ENCODE data around the gene SLC13A4. TPM values are rescaled to one million over a fixed set of nuclear protein-coding genes. Genes with fewer than 3 reads are reported as not detected.
A peak's percentile ranks its signal among the peaks of the same experiment; 100 is the strongest.

The SLC13A4 gene
- total RNA-seq, 8 experiments from 2014 or later = 0.60 to 6.5 (median 1.7) TPM

DNA sequence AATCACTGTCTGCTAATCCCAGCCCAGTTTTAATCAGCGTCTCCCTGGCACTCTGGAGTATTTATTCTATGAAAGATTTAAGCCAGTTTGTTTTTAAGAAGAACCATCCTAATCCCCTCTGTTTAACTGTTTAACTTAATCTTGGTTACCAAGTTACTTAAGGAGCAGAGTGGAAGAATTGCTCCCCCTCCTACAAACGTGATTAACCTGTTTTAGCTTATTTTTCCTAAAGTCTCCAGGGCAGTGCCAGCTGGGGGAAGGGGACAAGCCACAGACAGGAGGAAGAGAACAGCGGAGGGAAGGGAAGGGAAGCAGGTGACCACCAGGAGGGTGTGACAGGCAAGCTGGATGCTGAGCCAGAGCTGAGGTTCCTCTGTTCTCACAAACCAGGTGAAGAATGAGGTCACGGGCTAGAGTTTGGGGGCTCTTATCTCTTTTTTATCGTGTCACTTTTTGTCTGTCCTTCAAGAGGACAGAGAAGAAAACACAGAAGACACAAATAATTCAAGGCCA, 1.7 kb downstream of the SLC13A4 start:
- in situ Hi-C loops (cut with MboI; ENCODE audit: low pct_unique_long_range_greater_than_20kb in 2 of 9, low sequenced_read_pairs in 9 of 9, unreplicated experiment in 9 of 9) = no loop called here
- no peak overlapping the region for H3K27ac ChIP-seq
- H3K4me3 ChIP-seq = no peak overlapping the region
- no peaks in the 10 kb centered on the region for H3K4me1 ChIP-seq (replicated peaks in 1 of 2)
- ATAC-seq (replicated peaks in 6 of 8) = no peak
- WGBS, 10 experiments = 0 to 100% (median 75%) methylated on average over 1 to 5 of the region's 5 CpGs; no CpG with 5 or more reads in 2 of the 10 experiments

DNA sequence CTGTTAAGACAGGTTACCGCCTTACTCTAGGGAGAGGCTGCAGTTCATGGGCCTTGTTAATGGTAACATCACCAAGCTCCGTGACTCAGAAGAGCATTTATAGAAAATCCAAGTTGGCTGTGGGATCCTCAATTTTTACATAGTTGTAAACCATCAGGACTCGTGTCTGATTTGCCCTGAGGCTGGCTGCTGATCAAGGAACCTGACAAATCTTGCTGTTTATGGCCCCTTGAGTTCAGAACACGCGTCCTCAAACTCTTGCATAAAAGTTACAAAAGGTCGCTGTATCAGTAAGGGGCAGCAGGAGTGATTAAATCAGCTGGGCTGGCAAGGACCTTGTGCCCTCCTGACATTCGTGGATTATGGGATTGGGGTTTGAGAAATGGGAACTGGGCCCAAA, 4.6 kb downstream of the SLC13A4 start:
- Histone ChIP-seq H3K4me1 (replicated peaks in 1 of 2) (peaks cover 7% of the 10 kb centered on the region in 2 donors), H3K4me3 (no peak overlapping the region), H3K27ac (no peak overlapping the region)
- in situ Hi-C loops (cut with MboI; ENCODE audit: low pct_unique_long_range_greater_than_20kb in 2 of 9, low sequenced_read_pairs in 9 of 9, unreplicated experiment in 9 of 9) = no loop called here
- 71 to 100% (median 91%) methylated on average over 1 to 6 of the region's 7 CpGs; no CpG with 5 or more reads in 2 of the 10 experiments for WGBS, 10 experiments
- peak in 1 of 8 experiments; percentile 27 for ATAC-seq (replicated peaks in 6 of 8)

DNA sequence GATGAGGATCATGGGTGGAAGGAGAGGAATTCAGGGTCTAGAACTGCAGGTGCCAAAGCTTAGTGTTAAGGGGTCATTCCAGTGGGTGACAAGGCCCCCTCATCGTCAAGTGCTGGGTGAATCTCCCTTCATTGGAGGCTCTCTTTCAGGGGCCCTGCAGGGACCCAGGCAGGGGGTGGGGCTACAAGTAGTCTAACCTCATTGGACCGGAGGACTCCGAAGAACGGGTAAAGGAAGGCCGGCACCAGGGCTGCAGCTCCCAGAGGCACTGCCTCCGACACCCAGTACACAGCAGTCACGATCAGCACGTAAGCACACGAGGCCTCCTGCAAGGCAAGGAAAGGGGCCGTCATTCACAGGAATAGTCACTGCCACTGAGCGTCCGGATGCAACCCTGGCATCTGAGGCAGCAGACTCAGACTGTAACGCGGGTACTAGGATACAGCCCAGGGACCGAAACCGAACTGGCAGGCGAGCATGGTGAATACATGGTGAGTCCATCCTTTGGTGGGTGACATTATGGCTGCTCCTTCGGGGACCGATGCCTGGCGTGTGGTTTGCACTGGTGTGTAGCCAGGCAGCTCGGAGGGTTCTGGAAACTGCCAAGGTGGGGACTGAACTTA, 6.7 kb downstream of the SLC13A4 start:
- peaks cover 7% of the 10 kb centered on the region in 2 donors for H3K4me1 ChIP-seq (replicated peaks in 1 of 2)
- no peak for ATAC-seq (replicated peaks in 6 of 8)
- in situ Hi-C loops (cut with MboI; ENCODE audit: low pct_unique_long_range_greater_than_20kb in 2 of 9, low sequenced_read_pairs in 9 of 9, unreplicated experiment in 9 of 9) = no loop called here
- H3K4me3 ChIP-seq = no peak overlapping the region
- H3K27ac ChIP-seq = no peak overlapping the region
- 89 to 100% (median 95%) methylated on average over 4 to 8 of the region's 21 CpGs; no CpG with 5 or more reads in 7 of the 10 experiments for WGBS, 10 experiments

DNA sequence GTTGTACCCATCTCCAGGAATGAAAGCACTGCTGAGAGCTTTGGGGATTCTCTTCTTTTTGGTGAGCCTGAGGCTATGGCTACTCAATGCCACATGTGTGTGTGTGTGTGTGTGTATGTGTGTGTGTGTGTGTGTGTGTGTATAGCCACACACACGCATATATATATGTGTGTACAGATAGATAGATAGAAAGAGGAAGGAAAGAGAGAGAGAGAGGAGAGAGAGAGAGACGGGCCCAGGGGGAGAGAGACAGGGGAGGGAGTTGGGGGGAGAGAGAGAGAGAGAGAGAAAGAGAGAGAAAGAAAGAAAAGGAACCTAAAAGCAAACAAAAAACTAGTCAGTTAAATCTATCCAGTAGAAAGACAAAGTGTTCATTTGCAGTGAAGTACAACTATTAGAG, 8.3 kb downstream of the SLC13A4 start:
- H3K4me3 ChIP-seq = no peak overlapping the region
- peaks cover 7% of the 10 kb centered on the region in 2 donors for H3K4me1 ChIP-seq (replicated peaks in 1 of 2)
- WGBS, 10 experiments = 0 to 83% methylated on average over 1 of the region's 2 CpGs; no CpG with 5 or more reads in 8 of the 10 experiments
- ATAC-seq (replicated peaks in 6 of 8) = no peak
- no peak overlapping the region for H3K27ac ChIP-seq
- in situ Hi-C loops (cut with MboI; ENCODE audit: low pct_unique_long_range_greater_than_20kb in 2 of 9, low sequenced_read_pairs in 9 of 9, unreplicated experiment in 9 of 9) = no loop called here

DNA sequence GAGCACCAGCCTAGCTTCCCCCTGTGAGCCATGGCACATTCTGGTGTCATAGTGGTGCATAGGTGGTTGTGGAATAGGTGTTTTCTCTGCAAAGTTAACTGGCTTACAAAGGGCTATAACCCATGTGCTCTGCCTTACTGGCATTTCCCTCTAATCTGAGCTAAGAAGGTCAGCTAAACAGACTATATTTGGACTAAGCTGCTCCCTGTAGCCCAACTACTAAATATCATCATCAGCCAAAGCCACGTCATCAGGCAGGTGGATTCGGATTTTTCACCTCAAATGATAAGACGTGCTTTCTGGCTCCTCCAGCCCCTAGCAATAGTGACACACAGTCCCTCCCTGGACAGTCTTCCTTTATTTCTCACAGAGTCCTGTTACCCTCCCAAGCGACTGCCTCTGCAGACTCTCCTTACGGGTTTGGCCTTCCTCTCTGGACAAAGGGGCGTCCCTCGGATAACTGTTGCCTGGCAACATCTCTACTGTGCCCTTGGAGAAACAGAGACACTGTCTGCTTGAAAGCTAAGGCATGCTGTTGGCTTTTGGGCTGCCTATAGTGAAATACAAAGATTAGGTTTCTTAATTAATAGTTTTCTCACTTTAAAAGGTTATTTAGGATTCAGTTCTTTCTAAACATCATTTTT, 9.1 kb downstream of the SLC13A4 start:
- no peak overlapping the region for H3K27ac ChIP-seq
- H3K4me1 ChIP-seq (replicated peaks in 1 of 2) = peaks cover 7% of the 10 kb centered on the region in 2 donors
- 8 to 96% (median 41%) methylated on average over 1 to 7 of the region's 7 CpGs; no CpG with 5 or more reads in 3 of the 10 experiments for WGBS, 10 experiments
- in situ Hi-C loops (cut with MboI; ENCODE audit: low pct_unique_long_range_greater_than_20kb in 2 of 9, low sequenced_read_pairs in 9 of 9, unreplicated experiment in 9 of 9) = no loop called here
- H3K4me3 ChIP-seq = no peak overlapping the region
- ATAC-seq (replicated peaks in 6 of 8) = peak in 5 of 8 experiments; percentile 73 to 93 (median 80)

DNA sequence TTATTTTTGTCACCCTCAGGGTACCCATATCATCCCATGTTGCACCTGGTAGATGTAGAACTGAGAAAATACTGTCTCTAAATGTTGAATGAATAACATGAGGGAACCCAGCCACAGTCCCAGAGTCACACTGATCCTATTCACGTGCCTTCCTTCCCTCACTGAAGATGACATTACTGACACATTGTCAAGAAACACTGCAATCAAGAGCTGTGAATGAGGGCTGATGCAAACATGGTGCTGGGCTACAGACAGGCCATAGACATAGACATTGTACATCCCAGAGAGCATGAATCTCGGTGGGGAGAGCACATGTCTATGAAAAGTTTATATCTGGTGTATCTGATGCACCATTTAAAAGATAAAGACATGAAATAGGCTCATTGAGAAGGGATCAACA, 9.8 kb downstream of the SLC13A4 start:
- Histone ChIP-seq H3K27ac (no peak overlapping the region), H3K4me1 (replicated peaks in 1 of 2) (peaks cover 7% of the 10 kb centered on the region in 2 donors), H3K4me3 (no peak overlapping the region)
- no peak for ATAC-seq (replicated peaks in 6 of 8)
- in situ Hi-C loops (cut with MboI; ENCODE audit: low pct_unique_long_range_greater_than_20kb in 2 of 9, low sequenced_read_pairs in 9 of 9, unreplicated experiment in 9 of 9) = no loop called here
- 17 to 100% (median 78%) methylated on average over 1 to 2 of the region's 2 CpGs; no CpG with 5 or more reads in 2 of the 10 experiments for WGBS, 10 experiments

DNA sequence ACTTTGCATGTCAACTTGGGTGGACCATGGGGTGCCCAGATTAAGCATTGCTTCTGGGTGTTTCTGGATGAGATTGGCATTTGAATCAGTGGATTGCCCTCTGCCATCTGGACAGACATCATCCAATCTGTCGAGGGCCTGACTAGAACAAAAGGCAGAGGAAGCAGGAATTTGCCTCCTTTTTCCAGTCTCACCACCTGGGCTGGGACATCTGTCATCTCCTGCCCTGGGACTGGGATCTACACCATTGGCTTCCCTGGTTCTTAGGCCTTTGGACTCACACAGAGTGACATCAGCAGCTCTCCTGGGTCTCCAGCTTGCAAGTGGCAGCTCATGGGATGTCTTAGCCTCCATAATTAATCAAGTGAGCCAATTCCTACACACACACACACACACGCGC, 10.3 kb downstream of the SLC13A4 start:
- H3K4me3 ChIP-seq = no peak overlapping the region

DNA sequence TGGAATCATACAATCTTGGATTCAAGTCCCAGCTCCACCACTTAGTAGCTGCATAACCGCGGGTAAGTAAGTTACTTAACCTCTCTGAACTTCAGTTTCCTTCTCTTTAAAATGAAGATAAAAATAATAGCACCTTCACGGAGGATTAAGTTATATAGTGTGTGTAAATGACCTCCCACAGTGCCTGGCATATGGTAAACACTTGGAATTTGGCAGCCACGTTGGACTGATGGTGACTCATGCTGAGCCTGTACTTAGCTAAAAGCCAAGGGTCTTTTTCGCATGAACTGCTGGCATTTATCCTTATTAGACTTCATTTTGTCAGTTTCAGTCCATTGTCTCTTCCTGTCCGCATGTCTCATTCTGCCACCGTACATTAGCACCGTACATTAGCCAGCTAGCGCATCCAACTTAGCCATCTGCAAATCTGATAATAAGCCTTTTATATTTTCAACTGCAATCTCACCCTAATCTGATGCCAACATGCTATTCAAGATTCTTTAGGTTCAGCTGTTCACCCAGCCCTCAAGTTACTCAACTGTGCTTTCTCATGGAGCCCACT, 11.2 kb downstream of the SLC13A4 start:
- Histone ChIP-seq H3K4me1 (replicated peaks in 1 of 2) (peaks cover 7% of the 10 kb centered on the region in 2 donors), H3K4me3 (no peak overlapping the region), H3K27ac (no peak overlapping the region)
- 0 to 100% (median 76%) methylated on average over 1 to 9 of the region's 9 CpGs for WGBS, 10 experiments
- ATAC-seq (replicated peaks in 6 of 8) = peak in 3 of 8 experiments; percentile 69 to 86 (median 82)
- in situ Hi-C loops (cut with MboI; ENCODE audit: low pct_unique_long_range_greater_than_20kb in 2 of 9, low sequenced_read_pairs in 9 of 9, unreplicated experiment in 9 of 9) = no loop called here

More for the DNA sequence above, 10.3 kb downstream of the SLC13A4 start:
- Histone ChIP-seq H3K4me1 (replicated peaks in 1 of 2) (peaks cover 7% of the 10 kb centered on the region in 2 donors), H3K27ac (no peak overlapping the region)
- 67 to 100% (median 100%) methylated on average over 1 to 3 of the region's 3 CpGs; no CpG with 5 or more reads in 5 of the 10 experiments for WGBS, 10 experiments
- peak in 1 of 8 experiments; percentile 56 for ATAC-seq (replicated peaks in 6 of 8)
- in situ Hi-C loops (cut with MboI; ENCODE audit: low pct_unique_long_range_greater_than_20kb in 2 of 9, low sequenced_read_pairs in 9 of 9, unreplicated experiment in 9 of 9) = no loop called here

DNA sequence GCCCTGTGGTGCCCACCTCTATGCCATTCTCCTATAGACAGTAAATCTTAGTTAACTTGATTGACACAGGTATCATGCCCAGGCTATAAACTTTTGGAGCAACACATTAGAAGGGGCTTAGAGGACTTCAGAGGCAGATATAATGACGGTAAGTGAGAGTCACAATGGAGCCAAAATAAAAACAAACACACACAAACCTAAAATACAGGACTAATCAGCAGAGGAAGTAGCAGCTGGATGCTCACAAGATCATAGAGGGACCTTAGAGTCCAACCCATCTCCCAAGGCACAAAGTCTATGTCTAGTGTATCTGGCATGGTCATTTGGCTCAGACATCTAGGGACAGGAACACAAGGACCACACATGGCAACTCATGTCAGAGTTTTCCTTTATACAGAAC, 12.3 kb downstream of the SLC13A4 start:
- WGBS, 10 experiments = 0 to 100% (median 73%) methylated on average over 1 of the region's 1 CpG; no CpG with 5 or more reads in 4 of the 10 experiments
- in situ Hi-C loops (cut with MboI; ENCODE audit: low pct_unique_long_range_greater_than_20kb in 2 of 9, low sequenced_read_pairs in 9 of 9, unreplicated experiment in 9 of 9) = no loop called here
- ATAC-seq (replicated peaks in 6 of 8) = no peak
- Histone ChIP-seq H3K4me1 (replicated peaks in 1 of 2) (peaks cover 7% of the 10 kb centered on the region in 2 donors), H3K27ac (no peak overlapping the region), H3K4me3 (no peak overlapping the region)

DNA sequence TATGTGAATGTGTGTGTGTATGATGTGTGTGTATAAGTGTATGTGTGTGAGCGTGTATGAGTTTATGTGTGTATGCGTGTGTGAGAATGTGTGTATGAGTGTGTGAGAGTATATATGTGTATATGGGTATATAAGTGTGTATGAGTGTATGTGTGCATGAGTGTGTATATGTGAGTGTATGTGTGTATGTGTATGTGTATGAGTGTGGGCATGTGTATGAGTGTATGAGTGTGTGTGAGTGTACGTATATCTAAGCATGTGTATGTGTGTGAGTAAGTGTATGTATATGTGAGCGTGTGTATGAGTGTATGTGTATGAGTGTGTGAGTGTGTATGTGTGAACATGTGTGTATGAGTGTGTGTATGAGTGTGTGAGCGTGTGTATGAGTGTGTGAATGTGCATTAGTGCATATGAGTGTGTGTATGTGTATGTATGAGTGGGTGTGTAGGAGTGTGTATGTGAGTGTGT, 12.9 kb downstream of the SLC13A4 start:
- in situ Hi-C loops (cut with MboI; ENCODE audit: low pct_unique_long_range_greater_than_20kb in 2 of 9, low sequenced_read_pairs in 9 of 9, unreplicated experiment in 9 of 9) = no loop called here
- H3K27ac ChIP-seq = no peak overlapping the region
- 80 to 100% (median 91%) methylated on average over 2 to 5 of the region's 5 CpGs; no CpG with 5 or more reads in 1 of the 10 experiments for WGBS, 10 experiments
- no peak overlapping the region for H3K4me3 ChIP-seq
- H3K4me1 ChIP-seq (replicated peaks in 1 of 2) = peaks cover 7% of the 10 kb centered on the region in 2 donors
- ATAC-seq (replicated peaks in 6 of 8) = no peak

DNA sequence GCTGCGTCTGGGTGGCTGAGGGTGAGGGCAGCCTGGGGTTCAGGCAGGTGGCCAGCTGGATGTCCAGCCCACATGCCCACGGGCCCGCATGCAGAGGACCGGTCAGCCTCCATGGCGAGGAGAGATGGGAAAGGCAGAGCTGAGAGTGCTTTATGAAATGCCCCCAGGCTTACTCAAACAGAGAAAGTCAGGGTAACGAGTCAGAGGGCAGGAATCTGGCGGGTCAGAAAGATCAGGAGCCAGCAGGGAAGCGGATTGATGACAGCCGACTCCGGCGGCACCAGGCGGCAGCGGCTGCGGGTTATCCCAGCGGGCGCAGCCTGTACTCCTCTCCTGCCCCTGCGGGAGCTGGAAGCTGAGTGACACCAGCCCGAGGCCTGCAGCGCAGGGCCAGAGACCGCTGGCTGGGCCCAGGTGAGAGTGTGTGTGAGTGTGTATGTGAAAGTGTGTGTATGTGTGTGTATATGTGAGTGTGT, 13.4 kb downstream of the SLC13A4 start:
- ATAC-seq (replicated peaks in 6 of 8) = peak in 3 of 8 experiments; percentile 20 to 35 (median 22)
- Histone ChIP-seq H3K27ac (no peak overlapping the region), H3K4me3 (no peak overlapping the region), H3K4me1 (replicated peaks in 1 of 2) (peaks cover 7% of the 10 kb centered on the region in 2 donors)
- WGBS, 10 experiments = 53 to 93% (median 77%) methylated on average over 2 to 5 of the region's 20 CpGs; no CpG with 5 or more reads in 6 of the 10 experiments
- in situ Hi-C loops (cut with MboI; ENCODE audit: low pct_unique_long_range_greater_than_20kb in 2 of 9, low sequenced_read_pairs in 9 of 9, unreplicated experiment in 9 of 9) = no loop called here

DNA sequence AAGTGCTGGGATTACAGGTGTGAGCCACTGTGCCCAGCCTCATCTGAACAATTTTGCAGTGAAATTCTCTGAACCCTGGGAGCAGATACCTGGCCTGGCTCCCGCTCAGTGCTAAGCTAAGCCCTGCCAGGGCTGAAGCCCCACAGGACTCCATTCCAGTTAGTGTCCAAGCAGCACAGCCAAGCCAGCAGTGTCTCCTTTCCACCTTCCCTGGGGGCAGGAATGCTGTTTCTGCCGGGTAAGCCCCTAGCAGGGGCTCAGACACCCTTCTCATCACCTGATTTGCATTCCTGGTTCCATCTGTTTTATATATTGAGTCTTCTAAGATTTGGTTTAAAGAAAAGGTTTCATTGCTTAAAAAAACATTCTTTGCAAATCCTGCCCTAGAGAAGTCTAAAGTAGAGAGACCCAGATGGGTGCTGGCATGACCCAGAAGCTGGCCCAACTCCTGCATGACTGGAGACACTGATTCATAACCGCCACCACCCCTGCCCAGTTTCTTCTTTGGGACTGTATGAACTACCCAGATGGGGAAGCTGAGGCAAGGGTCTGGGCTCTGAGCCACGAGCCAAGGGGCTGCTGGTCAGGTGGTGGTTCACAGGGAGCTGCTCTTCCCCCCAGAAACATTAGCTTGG, 14.0 kb downstream of the SLC13A4 start:
- Histone ChIP-seq H3K4me1 (replicated peaks in 1 of 2) (peaks cover 2 to 3% of the 10 kb centered on the region in 2 donors), H3K27ac (no peak overlapping the region), H3K4me3 (no peak overlapping the region)
- ATAC-seq (replicated peaks in 6 of 8) = no peak
- in situ Hi-C loops (cut with MboI; ENCODE audit: low pct_unique_long_range_greater_than_20kb in 2 of 9, low sequenced_read_pairs in 9 of 9, unreplicated experiment in 9 of 9) = no loop called here
- 43 to 100% (median 82%) methylated on average over 1 to 2 of the region's 4 CpGs; no CpG with 5 or more reads in 5 of the 10 experiments for WGBS, 10 experiments

All from motor neuron (in vitro differentiated cells).